WTC11 (cell line): ENCODE data around the gene PNCK. TPM values are rescaled to one million over a fixed set of nuclear protein-coding genes. Genes with fewer than 3 reads are reported as not detected.

Source experiments
- ATAC-seq: fragments of 200-7000 bp; cut with Tn5 transposase; 2 replicates; pipeline ENCODE4 v1.10.0; 2021; ENCODE audit warnings: mild to moderate bottlenecking, moderate library complexity
- CTCF ChIA-PET: fragments of 300-600 bp; sonication (Branson Sonifier 250); formaldehyde crosslinking; loops from one replicate; lab custom pipeline; 2021; ENCODE audit warnings: antibody characterized with exemption; lab: Charles Lee
- POLR2A ChIA-PET: fragments of 350-600 bp; sonication (Branson Sonifier 250); formaldehyde crosslinking; loops from one replicate; lab custom pipeline; 2021; ENCODE audit warnings: antibody characterized with exemption; lab: Charles Lee
- DNase-seq: peaks from one replicate; pipeline ENCODE4 v3.0.0; 2021; ENCODE audit warnings: low spot score
- H3K27ac Mint-ChIP-seq: 2 replicates; pipeline ENCODE4 v1.8.0; 2021; ENCODE audit warnings: mixed read lengths
- H3K27me3 Mint-ChIP-seq: 2 replicates; pipeline ENCODE4 v1.8.0; 2021; ENCODE audit warnings: low read depth, mild to moderate bottlenecking, moderate library complexity, mixed read lengths
- H3K36me3 Mint-ChIP-seq: 2 replicates; pipeline ENCODE4 v1.8.0; 2021; ENCODE audit warnings: mixed read lengths
- H3K4me1 Mint-ChIP-seq: 2 replicates; pipeline ENCODE4 v1.8.0; 2022; ENCODE audit warnings: mixed read lengths
- H3K4me3 Mint-ChIP-seq: 2 replicates; pipeline ENCODE4 v1.8.0; 2021; ENCODE audit warnings: mild to moderate bottlenecking, moderate library complexity, mixed read lengths
- H3K9me3 Mint-ChIP-seq: 2 replicates; pipeline ENCODE4 v1.8.0; 2021; ENCODE audit warnings: mixed read lengths
- CREM ChIP-seq: sonication (generic); formaldehyde crosslinking; IDR thresholded peaks from 2 replicates; pipeline ENCODE4 v1.8.1; 2022; ENCODE audit warnings: mild to moderate bottlenecking, missing genetic modification reagents, moderate library complexity
- EMX1 ChIP-seq: fragments of 250-450 bp; sonication (Bioruptor Pico); IDR thresholded peaks from 2 replicates; pipeline ENCODE4 v1.8.0; 2021; ENCODE audit warnings: mild to moderate bottlenecking
- ESRRA ChIP-seq: sonication (generic); formaldehyde crosslinking; IDR thresholded peaks from 2 replicates; pipeline ENCODE4 v1.8.1; 2022; ENCODE audit warnings: mild to moderate bottlenecking, missing genetic modification reagents, borderline replicate concordance
- GABPB1 ChIP-seq: sonication (generic); formaldehyde crosslinking; IDR thresholded peaks from 2 replicates; pipeline ENCODE4 v1.8.1; 2023; ENCODE audit warnings: mild to moderate bottlenecking, missing genetic modification reagents
- JUN ChIP-seq: sonication (generic); formaldehyde crosslinking; IDR thresholded peaks from 2 replicates; pipeline ENCODE4 v1.8.0; 2023; ENCODE audit warnings: mild to moderate bottlenecking, missing genetic modification reagents
- MXD4 ChIP-seq: fragments of 250-450 bp; sonication (Bioruptor Pico); IDR thresholded peaks from 2 replicates; pipeline ENCODE4 v1.8.0; 2021; ENCODE audit warnings: mild to moderate bottlenecking, moderate library complexity, borderline replicate concordance
- TCF7 ChIP-seq: sonication (generic); formaldehyde crosslinking; IDR thresholded peaks from 2 replicates; pipeline ENCODE4 v1.8.0; 2022; ENCODE audit warnings: mild to moderate bottlenecking, low read depth, missing genetic modification reagents, moderate library complexity
- ZNF138 ChIP-seq: sonication (generic); formaldehyde crosslinking; conservative IDR thresholded peaks from 2 replicates; pipeline ENCODE4 v1.8.1; 2022; ENCODE audit warnings: mild to moderate bottlenecking, moderate library complexity, missing genetic modification reagents
- ZNF396 ChIP-seq: fragments of 250-450 bp; sonication (Bioruptor Pico); IDR thresholded peaks from 2 replicates; pipeline ENCODE4 v1.8.0; 2021; ENCODE audit warnings: mild to moderate bottlenecking, moderate library complexity, borderline replicate concordance
- total RNA-seq: library from RNA; stranded (reverse); gene quantifications from 3 replicates; pipeline ENCODE4 v1.2.3, GENCODE V29; 2021
- TF ChIP-seq, protein P1 (sequence below): sonication (generic); formaldehyde crosslinking; IDR thresholded peaks from 2 replicates; pipeline ENCODE4 v1.8.0; 2022; ENCODE audit warnings: mild to moderate bottlenecking, missing genetic modification reagents
- TF ChIP-seq, protein P2 (sequence below): sonication (generic); formaldehyde crosslinking; IDR thresholded peaks from 2 replicates; pipeline ENCODE4 v1.8.0; 2023; ENCODE audit warnings: missing genetic modification reagents, mild to moderate bottlenecking, borderline replicate concordance
- TF ChIP-seq, protein P3 (sequence below): sonication (generic); formaldehyde crosslinking; IDR thresholded peaks from 2 replicates; pipeline ENCODE4 v1.8.0; 2023; ENCODE audit warnings: mild to moderate bottlenecking, missing genetic modification reagents
- TF ChIP-seq, protein P4 (sequence below): fragments of 250-450 bp; sonication (Bioruptor Pico); conservative IDR thresholded peaks from 2 replicates; pipeline ENCODE4 v1.9.0; 2021; ENCODE audit warnings: mild to moderate bottlenecking
- TF ChIP-seq, protein P5 (sequence below): sonication (generic); formaldehyde crosslinking; IDR thresholded peaks from 2 replicates; pipeline ENCODE4 v1.8.1; 2023; ENCODE audit warnings: mild to moderate bottlenecking, missing genetic modification reagents, moderate library complexity
- TF ChIP-seq, protein P6 (sequence below): sonication (generic); formaldehyde crosslinking; IDR thresholded peaks from 2 replicates; pipeline ENCODE4 v1.8.0; 2022; ENCODE audit warnings: mild to moderate bottlenecking, missing genetic modification reagents
- TF ChIP-seq, protein P7 (sequence below): sonication (generic); formaldehyde crosslinking; IDR thresholded peaks from 2 replicates; pipeline ENCODE4 v1.8.1; 2022; ENCODE audit warnings: low read depth, mild to moderate bottlenecking, moderate library complexity, missing genetic modification reagents, borderline replicate concordance

PNCK gene
- total RNA-seq, 1 experiment from 2014 or later: 8.6 TPM

DNA sequence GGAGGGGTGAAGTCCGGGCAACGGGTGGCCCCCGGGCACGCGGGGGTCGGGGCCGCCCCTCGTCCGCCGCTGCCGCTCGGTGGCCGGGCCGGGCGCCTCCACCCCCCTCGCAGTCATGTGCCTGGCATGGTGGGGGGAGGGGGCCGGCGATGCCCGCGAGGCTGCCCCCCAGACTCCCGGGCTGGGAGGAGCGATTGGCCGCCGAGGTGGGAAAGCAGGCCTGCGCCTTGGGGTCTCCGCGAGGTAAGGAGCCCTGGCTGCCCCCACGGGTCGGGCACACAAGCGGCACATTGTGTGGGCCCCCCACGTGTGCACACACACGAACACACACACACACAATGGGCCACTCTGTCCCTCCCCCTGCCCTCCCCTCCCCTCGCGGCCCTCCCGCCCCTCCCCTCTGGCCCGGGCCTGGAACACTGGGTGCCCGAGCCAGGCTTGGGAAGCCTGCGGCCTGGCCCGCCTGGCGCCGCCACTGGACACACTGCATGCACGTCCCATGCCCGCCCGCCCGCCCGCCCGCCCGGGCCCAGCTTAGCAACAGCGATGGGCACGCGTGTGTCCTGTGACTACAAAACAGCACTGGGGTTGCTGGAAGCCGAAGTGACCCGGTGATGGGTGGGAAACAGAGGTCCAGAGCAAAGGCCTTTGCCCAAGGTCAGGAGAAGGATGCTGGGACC is 15.4 kb upstream of the PNCK start:
- no peak overlapping the region for H3K27ac Mint-ChIP-seq
- no peaks in the 10 kb centered on the region for H3K27me3 Mint-ChIP-seq
- ChIA-PET POLR2A (no interaction called here), CTCF (interaction anchor here (0.6 to 0.8 kb wide), 2 partner anchors 20 to 39 kb away, joined by 3 read pairs; no protein-coding TSS in a partner anchor)
- H3K4me1 Mint-ChIP-seq: peaks cover 12% of the 10 kb centered on the region
- TF ChIP-seq, protein P1, sequence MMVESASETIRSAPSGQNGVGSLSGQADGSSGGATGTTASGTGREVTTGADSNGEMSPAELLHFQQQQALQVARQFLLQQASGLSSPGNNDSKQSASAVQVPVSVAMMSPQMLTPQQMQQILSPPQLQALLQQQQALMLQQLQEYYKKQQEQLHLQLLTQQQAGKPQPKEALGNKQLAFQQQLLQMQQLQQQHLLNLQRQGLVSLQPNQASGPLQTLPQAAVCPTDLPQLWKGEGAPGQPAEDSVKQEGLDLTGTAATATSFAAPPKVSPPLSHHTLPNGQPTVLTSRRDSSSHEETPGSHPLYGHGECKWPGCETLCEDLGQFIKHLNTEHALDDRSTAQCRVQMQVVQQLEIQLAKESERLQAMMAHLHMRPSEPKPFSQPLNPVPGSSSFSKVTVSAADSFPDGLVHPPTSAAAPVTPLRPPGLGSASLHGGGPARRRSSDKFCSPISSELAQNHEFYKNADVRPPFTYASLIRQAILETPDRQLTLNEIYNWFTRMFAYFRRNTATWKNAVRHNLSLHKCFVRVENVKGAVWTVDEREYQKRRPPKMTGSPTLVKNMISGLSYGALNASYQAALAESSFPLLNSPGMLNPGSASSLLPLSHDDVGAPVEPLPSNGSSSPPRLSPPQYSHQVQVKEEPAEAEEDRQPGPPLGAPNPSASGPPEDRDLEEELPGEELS: no peak
- TF ChIP-seq ESRRA (CRISPR knock-in tag): no peak
- TF ChIP-seq, protein P2, sequence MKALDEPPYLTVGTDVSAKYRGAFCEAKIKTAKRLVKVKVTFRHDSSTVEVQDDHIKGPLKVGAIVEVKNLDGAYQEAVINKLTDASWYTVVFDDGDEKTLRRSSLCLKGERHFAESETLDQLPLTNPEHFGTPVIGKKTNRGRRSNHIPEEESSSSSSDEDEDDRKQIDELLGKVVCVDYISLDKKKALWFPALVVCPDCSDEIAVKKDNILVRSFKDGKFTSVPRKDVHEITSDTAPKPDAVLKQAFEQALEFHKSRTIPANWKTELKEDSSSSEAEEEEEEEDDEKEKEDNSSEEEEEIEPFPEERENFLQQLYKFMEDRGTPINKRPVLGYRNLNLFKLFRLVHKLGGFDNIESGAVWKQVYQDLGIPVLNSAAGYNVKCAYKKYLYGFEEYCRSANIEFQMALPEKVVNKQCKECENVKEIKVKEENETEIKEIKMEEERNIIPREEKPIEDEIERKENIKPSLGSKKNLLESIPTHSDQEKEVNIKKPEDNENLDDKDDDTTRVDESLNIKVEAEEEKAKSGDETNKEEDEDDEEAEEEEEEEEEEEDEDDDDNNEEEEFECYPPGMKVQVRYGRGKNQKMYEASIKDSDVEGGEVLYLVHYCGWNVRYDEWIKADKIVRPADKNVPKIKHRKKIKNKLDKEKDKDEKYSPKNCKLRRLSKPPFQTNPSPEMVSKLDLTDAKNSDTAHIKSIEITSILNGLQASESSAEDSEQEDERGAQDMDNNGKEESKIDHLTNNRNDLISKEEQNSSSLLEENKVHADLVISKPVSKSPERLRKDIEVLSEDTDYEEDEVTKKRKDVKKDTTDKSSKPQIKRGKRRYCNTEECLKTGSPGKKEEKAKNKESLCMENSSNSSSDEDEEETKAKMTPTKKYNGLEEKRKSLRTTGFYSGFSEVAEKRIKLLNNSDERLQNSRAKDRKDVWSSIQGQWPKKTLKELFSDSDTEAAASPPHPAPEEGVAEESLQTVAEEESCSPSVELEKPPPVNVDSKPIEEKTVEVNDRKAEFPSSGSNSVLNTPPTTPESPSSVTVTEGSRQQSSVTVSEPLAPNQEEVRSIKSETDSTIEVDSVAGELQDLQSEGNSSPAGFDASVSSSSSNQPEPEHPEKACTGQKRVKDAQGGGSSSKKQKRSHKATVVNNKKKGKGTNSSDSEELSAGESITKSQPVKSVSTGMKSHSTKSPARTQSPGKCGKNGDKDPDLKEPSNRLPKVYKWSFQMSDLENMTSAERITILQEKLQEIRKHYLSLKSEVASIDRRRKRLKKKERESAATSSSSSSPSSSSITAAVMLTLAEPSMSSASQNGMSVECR (CRISPR knock-in tag): no peak
- TF ChIP-seq, protein P3, sequence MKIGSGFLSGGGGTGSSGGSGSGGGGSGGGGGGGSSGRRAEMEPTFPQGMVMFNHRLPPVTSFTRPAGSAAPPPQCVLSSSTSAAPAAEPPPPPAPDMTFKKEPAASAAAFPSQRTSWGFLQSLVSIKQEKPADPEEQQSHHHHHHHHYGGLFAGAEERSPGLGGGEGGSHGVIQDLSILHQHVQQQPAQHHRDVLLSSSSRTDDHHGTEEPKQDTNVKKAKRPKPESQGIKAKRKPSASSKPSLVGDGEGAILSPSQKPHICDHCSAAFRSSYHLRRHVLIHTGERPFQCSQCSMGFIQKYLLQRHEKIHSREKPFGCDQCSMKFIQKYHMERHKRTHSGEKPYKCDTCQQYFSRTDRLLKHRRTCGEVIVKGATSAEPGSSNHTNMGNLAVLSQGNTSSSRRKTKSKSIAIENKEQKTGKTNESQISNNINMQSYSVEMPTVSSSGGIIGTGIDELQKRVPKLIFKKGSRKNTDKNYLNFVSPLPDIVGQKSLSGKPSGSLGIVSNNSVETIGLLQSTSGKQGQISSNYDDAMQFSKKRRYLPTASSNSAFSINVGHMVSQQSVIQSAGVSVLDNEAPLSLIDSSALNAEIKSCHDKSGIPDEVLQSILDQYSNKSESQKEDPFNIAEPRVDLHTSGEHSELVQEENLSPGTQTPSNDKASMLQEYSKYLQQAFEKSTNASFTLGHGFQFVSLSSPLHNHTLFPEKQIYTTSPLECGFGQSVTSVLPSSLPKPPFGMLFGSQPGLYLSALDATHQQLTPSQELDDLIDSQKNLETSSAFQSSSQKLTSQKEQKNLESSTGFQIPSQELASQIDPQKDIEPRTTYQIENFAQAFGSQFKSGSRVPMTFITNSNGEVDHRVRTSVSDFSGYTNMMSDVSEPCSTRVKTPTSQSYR (CRISPR knock-in tag): no peak
- TF ChIP-seq, protein P4, sequence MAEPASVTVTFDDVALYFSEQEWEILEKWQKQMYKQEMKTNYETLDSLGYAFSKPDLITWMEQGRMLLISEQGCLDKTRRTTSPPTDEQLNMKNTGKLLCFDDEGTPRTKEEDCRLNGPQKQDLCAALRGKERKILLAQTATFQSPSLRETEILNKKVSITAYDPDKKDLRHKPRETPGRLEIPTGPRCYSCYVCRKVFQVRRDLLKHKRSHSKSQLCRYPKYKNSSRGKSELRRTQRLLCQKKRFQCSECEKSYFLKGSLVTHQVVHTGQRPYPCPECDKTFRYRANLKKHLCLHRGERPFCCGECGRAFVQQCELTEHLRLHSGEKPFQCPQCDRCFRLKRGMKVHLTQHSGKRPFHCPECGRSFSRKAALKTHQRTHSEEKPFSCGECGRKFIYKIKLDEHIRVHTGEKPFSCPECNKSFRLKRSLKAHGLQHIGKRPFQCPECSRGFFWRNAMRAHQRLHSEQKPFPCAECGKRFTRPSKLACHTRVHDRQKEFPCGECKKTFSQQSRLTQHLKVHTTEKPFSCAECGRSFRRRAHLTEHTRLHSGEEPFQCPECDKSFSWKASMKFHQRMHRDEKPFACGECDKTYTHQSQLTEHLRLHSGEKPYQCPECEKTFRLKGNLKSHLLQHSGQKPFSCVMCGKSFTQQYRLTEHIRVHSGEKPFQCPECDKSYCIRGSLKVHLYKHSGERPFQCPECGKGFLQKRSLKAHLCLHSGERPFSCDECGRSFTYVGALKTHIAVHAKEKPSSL: no peak
- TF ChIP-seq, protein P5, sequence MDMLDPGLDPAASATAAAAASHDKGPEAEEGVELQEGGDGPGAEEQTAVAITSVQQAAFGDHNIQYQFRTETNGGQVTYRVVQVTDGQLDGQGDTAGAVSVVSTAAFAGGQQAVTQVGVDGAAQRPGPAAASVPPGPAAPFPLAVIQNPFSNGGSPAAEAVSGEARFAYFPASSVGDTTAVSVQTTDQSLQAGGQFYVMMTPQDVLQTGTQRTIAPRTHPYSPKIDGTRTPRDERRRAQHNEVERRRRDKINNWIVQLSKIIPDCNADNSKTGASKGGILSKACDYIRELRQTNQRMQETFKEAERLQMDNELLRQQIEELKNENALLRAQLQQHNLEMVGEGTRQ (CRISPR knock-in tag): peak; percentile 35; the same call in 1 of the 2 replicates
- no peak for TF ChIP-seq JUN (CRISPR knock-in tag)
- no peak for TF ChIP-seq EMX1
- peak overlapping the region; percentile 60 for H3K4me3 Mint-ChIP-seq
- ATAC-seq: no peak
- 0 out of 2 replicates have a peak, but pooled peaks cover under 1% of the 10 kb centered on the region for H3K36me3 Mint-ChIP-seq
- no peak for DNase-seq
- no peaks in the 10 kb centered on the region for H3K9me3 Mint-ChIP-seq

DNA sequence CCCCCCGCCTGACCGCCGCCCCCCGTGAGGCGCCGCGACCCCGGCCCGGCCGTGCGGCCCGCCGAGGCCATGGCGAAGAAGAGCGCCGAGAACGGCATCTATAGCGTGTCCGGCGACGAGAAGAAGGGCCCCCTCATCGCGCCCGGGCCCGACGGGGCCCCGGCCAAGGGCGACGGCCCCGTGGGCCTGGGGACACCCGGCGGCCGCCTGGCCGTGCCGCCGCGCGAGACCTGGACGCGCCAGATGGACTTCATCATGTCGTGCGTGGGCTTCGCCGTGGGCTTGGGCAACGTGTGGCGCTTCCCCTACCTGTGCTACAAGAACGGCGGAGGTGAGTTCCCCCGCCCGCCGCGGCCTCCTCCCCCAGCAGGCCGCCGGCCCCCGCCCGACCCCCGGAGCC is 14.9 kb upstream of the PNCK start:
- DNase-seq: no peak
- peaks cover 4% of the 10 kb centered on the region for H3K9me3 Mint-ChIP-seq
- no peaks in the 10 kb centered on the region; the same call in 1 of the 2 replicates for H3K27me3 Mint-ChIP-seq
- POLR2A ChIA-PET: no interaction called here
- H3K27ac Mint-ChIP-seq: no peak overlapping the region
- no peak overlapping the region for H3K4me3 Mint-ChIP-seq
- CTCF ChIA-PET: no interaction called here
- H3K36me3 Mint-ChIP-seq: peaks cover 4% of the 10 kb centered on the region
- H3K4me1 Mint-ChIP-seq: peaks cover 15% of the 10 kb centered on the region
- ATAC-seq: no peak
- TF ChIP-seq ESRRA (CRISPR knock-in tag): no peak
- TF ChIP-seq, protein P6, sequence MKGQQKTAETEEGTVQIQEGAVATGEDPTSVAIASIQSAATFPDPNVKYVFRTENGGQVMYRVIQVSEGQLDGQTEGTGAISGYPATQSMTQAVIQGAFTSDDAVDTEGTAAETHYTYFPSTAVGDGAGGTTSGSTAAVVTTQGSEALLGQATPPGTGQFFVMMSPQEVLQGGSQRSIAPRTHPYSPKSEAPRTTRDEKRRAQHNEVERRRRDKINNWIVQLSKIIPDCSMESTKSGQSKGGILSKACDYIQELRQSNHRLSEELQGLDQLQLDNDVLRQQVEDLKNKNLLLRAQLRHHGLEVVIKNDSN (CRISPR knock-in tag): no peak
- no peak for TF ChIP-seq TCF7 (CRISPR knock-in tag)
- no peak for TF ChIP-seq ZNF396
- TF ChIP-seq MXD4 (CRISPR knock-in tag): no peak
- TF ChIP-seq EMX1: no peak
- TF ChIP-seq ZNF138 (CRISPR knock-in tag): no peak
- TF ChIP-seq, protein P5 (CRISPR knock-in tag): no peak
- TF ChIP-seq CREM (CRISPR knock-in tag): no peak
- no peak for TF ChIP-seq GABPB1 (CRISPR knock-in tag)
- TF ChIP-seq, protein P7, sequence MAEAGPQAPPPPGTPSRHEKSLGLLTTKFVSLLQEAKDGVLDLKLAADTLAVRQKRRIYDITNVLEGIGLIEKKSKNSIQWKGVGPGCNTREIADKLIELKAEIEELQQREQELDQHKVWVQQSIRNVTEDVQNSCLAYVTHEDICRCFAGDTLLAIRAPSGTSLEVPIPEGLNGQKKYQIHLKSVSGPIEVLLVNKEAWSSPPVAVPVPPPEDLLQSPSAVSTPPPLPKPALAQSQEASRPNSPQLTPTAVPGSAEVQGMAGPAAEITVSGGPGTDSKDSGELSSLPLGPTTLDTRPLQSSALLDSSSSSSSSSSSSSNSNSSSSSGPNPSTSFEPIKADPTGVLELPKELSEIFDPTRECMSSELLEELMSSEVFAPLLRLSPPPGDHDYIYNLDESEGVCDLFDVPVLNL (CRISPR knock-in tag): no peak
